HG03354 (cell line): Measurements from ENCODE around the gene PRPF38A.
"Not testable (repeated sequence)": the region's sequence is repeated elsewhere in the genome, so short reads cannot be mapped to it uniquely, and the experiment has no call there.

ENCODE experiments used
- ATAC-seq: cut with Tn5 transposase; IDR thresholded peaks from one replicate; pipeline ENCODE4 v1.9.1; 2021; ENCODE audit warnings: mild to moderate bottlenecking; ENCODE audit not compliant: unreplicated experiment, poor library complexity, severe bottlenecking

Gene PRPF38A

GRCh38 chr1:52404116-52404974 lies at the start of gene PRPF38A, which contains the start of gene ORC1:
TSS of gene PRPF38A (plus strand) at chr1:52404602. CDS start at chr1:52404750, 148 bp downstream.
TSS of gene ORC1 (minus strand) at chr1:52404423. CDS start at chr1:52402223, 2,200 bp downstream.
- peak; percentile 95 for ATAC-seq

- ATAC-seq = no peak
Measured at GRCh38 chr1:52355436-52355835, 49.0 kb upstream of the PRPF38A start.

GRCh38 chr1:52355847-52356505 lies 48.4 kb upstream of the PRPF38A start:
- no peak for ATAC-seq

GRCh38 chr1:52356818-52357355 lies 47.5 kb upstream of the PRPF38A start:
- ATAC-seq = no peak

- ATAC-seq = no peak
Measured at GRCh38 chr1:52357397-52357796, 47.0 kb upstream of the PRPF38A start.

- ATAC-seq = no peak
Measured at GRCh38 chr1:52358851-52359497, 45.4 kb upstream of the PRPF38A start.

GRCh38 chr1:52359676-52360594 lies 44.5 kb upstream of the PRPF38A start:
- no peak for ATAC-seq

GRCh38 chr1:52360595-52360968 lies 43.8 kb upstream of the PRPF38A start:
- no peak for ATAC-seq

GRCh38 chr1:52364235-52364839 lies 40.1 kb upstream of the PRPF38A start:
- ATAC-seq = no peak

- peak; percentile 1 for ATAC-seq
Measured at GRCh38 chr1:52365071-52365745, 39.2 kb upstream of the PRPF38A start.

GRCh38 chr1:52365746-52366516 lies 38.5 kb upstream of the PRPF38A start, which contains the start of gene CC2D1B:
TSS of gene CC2D1B (minus strand) at chr1:52366205. CDS start at chr1:52364620, 1,585 bp downstream.
- ATAC-seq = peak; percentile 93

- peak; percentile 0 for ATAC-seq
Measured at GRCh38 chr1:52366517-52366827, 37.9 kb upstream of the PRPF38A start.

- no peak for ATAC-seq
Measured at GRCh38 chr1:52367272-52367671, 37.1 kb upstream of the PRPF38A start.

GRCh38 chr1:52368383-52369172 lies 35.8 kb upstream of the PRPF38A start:
- ATAC-seq = no peak

GRCh38 chr1:52369851-52370250 lies 34.6 kb upstream of the PRPF38A start:
- not testable (repeated sequence) for ATAC-seq

GRCh38 chr1:52385376-52385775 lies 19.0 kb upstream of the PRPF38A start:
- ATAC-seq = no peak

- no peak for ATAC-seq
Measured at GRCh38 chr1:52386458-52386857, 17.9 kb upstream of the PRPF38A start.
